BE2C (cell line): Measurements from ENCODE around the gene C1QA.

Experiments
- DNase-seq: peaks from one replicate; pipeline ENCODE4 v3.0.0-alpha.2; 2020
- H3K27me3 ChIP-seq: fragments of 250-450 bp; sonication (Bioruptor Pico); 2 replicates; pipeline ENCODE4 v1.5.1; 2020; ENCODE audit warnings: mild to moderate bottlenecking
- H3K36me3 ChIP-seq: fragments of 250-450 bp; sonication (Bioruptor Pico); 2 replicates; pipeline ENCODE4 v1.5.1; 2020; ENCODE audit warnings: mild to moderate bottlenecking
- H3K4me1 ChIP-seq: fragments of 250-450 bp; sonication (Bioruptor Pico); 2 replicates; pipeline ENCODE4 v1.5.1; 2020
- H3K4me3 ChIP-seq: 2 replicates; pipeline ENCODE4 v1.5.1; 2011; ENCODE audit warnings: low read depth, low read length
- H3K9me3 ChIP-seq: fragments of 250-450 bp; sonication (Bioruptor Pico); 2 replicates; pipeline ENCODE4 v1.5.1; 2020
- TF ChIP-seq, protein P1 (sequence below): IDR thresholded peaks from 2 replicates; pipeline ENCODE4 v1.5.1; 2012; ENCODE audit warnings: mild to moderate bottlenecking, low read depth, low read length

The C1QA gene

GRCh38 chr1:22600071-22600816 is 36.2 kb upstream of the C1QA start:
- Histone ChIP-seq H3K4me1 (no peaks in the 10 kb centered on the region), H3K27me3 (no peaks in the 10 kb centered on the region), H3K9me3 (no peaks in the 10 kb centered on the region), H3K36me3 (no peaks in the 10 kb centered on the region), H3K4me3 (no peak overlapping the region)
- DNase-seq: no peak
- TF ChIP-seq, protein P1, sequence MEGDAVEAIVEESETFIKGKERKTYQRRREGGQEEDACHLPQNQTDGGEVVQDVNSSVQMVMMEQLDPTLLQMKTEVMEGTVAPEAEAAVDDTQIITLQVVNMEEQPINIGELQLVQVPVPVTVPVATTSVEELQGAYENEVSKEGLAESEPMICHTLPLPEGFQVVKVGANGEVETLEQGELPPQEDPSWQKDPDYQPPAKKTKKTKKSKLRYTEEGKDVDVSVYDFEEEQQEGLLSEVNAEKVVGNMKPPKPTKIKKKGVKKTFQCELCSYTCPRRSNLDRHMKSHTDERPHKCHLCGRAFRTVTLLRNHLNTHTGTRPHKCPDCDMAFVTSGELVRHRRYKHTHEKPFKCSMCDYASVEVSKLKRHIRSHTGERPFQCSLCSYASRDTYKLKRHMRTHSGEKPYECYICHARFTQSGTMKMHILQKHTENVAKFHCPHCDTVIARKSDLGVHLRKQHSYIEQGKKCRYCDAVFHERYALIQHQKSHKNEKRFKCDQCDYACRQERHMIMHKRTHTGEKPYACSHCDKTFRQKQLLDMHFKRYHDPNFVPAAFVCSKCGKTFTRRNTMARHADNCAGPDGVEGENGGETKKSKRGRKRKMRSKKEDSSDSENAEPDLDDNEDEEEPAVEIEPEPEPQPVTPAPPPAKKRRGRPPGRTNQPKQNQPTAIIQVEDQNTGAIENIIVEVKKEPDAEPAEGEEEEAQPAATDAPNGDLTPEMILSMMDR: no peak

DNA sequence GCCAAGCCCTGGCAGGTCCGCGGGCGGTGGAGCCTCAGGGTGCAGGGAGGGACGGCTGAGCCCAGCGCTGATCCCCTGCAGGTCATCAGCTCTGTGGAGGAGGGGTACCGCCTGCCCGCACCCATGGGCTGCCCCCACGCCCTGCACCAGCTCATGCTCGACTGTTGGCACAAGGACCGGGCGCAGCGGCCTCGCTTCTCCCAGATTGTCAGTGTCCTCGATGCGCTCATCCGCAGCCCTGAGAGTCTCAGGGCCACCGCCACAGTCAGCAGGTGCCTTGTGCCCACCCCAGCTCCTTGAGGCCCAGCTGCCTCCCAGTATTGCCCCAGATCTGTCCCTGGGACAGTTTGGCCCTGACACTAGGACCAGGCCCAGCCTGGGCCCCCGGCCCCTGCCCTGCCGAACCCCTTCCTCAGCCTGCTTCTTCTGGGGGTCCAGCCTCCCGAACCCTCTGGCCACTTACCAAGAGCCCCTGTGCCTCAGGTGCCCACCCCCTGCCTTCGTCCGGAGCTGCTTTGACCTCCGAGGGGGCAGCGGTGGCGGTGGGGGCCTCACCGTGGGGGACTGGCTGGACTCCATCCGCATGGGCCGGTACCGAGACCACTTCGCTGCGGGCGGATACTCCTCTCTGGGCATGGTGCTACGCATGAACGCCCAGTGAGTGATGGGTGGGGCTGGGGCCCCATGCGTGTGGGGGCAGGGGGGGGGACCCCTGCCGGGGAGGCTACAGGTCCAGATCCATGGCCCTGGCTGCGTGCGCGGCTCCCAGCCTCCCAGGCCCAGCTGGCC is 35.4 kb upstream of the C1QA start:
- no peak for DNase-seq
- no peaks in the 10 kb centered on the region for H3K36me3 ChIP-seq
- TF ChIP-seq, protein P1: no peak

GRCh38 chr1:22601610-22602009 is 34.8 kb upstream of the C1QA start:
- Histone ChIP-seq H3K4me1 (no peaks in the 10 kb centered on the region), H3K36me3 (no peaks in the 10 kb centered on the region), H3K27me3 (no peaks in the 10 kb centered on the region), H3K9me3 (no peaks in the 10 kb centered on the region), H3K4me3 (no peak overlapping the region)
- TF ChIP-seq, protein P1: no peak
- DNase-seq: no peak

More for the DNA sequence above, 35.4 kb upstream of the C1QA start:
- Histone ChIP-seq H3K4me3 (no peak overlapping the region), H3K4me1 (no peaks in the 10 kb centered on the region), H3K9me3 (no peaks in the 10 kb centered on the region), H3K27me3 (no peaks in the 10 kb centered on the region)

DNA sequence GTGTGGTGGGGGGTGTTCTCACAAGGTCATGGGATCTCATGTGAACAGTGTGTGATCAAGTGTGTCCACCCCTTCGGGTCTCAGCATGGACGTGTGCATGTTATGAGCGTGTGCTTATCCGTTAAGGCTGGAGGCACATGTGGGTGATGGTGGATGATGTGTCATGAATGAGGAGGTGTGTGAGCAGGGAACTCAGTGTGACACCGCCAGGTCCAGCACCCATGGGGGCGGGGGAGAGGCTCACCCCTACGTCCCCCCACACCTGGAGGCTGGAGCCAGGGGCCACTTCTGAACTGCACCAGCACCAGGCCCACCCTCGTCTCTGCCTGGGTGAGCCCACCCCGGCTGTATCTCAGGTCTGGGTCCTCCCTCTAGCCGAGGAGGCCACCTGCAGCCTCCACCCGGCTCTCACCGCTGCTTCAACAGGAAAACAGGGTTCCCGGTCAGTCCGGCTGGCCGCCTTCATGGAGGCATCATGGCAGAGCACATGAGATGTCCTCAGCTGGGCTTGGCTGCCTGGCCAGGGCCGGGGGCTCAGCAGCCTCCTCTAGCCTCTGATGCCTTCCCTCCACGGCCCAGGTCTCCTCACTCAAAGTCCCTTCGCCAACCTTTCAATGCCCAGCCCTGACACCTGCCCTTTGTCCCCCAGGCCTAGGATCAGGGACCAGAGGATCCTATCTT is 34.2 kb upstream of the C1QA start:
- TF ChIP-seq, protein P1: no peak
- H3K27me3 ChIP-seq: no peaks in the 10 kb centered on the region

DNA sequence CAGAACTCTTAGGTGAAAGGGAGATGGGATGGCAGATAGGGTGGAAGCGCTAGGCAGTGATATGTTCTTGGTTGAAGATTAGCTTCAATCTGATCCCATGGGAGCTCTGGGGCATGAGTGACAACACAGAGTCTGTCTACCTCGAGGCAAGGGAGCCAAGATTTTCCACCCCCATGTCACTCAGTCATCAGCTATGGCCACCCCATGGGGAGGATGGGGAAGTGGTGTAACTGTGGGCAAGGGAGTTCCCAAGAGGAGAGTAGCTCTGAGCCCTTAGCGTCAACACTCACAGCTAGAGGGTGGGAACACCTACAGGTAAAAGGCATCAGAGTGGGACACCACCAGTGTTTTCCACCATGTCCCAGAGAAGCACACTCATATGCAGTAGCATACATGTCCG is 30.3 kb upstream of the C1QA start:
- TF ChIP-seq, protein P1: no peak
- no peaks in the 10 kb centered on the region for H3K9me3 ChIP-seq
- DNase-seq: no peak
- H3K4me1 ChIP-seq: no peaks in the 10 kb centered on the region
- H3K36me3 ChIP-seq: no peaks in the 10 kb centered on the region
- no peaks in the 10 kb centered on the region for H3K27me3 ChIP-seq
- no peak overlapping the region for H3K4me3 ChIP-seq

More for the DNA sequence above, 34.2 kb upstream of the C1QA start:
- Histone ChIP-seq H3K4me3 (no peak overlapping the region), H3K9me3 (no peaks in the 10 kb centered on the region), H3K4me1 (no peaks in the 10 kb centered on the region), H3K36me3 (no peaks in the 10 kb centered on the region)
- DNase-seq: no peak
